Measurements from ENCODE around the gene MRPS18A.
"Not testable (repeated sequence)": the region's sequence is repeated elsewhere in the genome, so short reads cannot be mapped to it uniquely, and the experiment has no call there.

The MRPS18A gene

GRCh38 chr6:43670623-43670986 lies 17.0 kb downstream of the MRPS18A start:
- no peak for DNase-seq (ENCODE audit: low read depth)

- DNase-seq (ENCODE audit: low read depth) = no peak
Measured at GRCh38 chr6:43669922-43670622, 17.5 kb downstream of the MRPS18A start.

GRCh38 chr6:43669050-43669921 lies 18.3 kb downstream of the MRPS18A start:
- peak; percentile 64 for DNase-seq (ENCODE audit: low read depth)

- DNase-seq (ENCODE audit: low read depth) = peak; percentile 37
Measured at GRCh38 chr6:43668151-43669028, 19.2 kb downstream of the MRPS18A start.

- DNase-seq (ENCODE audit: low read depth) = peak; percentile 41
Measured at GRCh38 chr6:43667245-43668150, 20.1 kb downstream of the MRPS18A start.

GRCh38 chr6:43666196-43666920 lies 21.2 kb downstream of the MRPS18A start:
- DNase-seq (ENCODE audit: low read depth) = no peak

- DNase-seq (ENCODE audit: low read depth) = no peak
Measured at GRCh38 chr6:43665376-43665775, 22.2 kb downstream of the MRPS18A start.

GRCh38 chr6:43662948-43663347 lies 24.6 kb downstream of the MRPS18A start:
- not testable (repeated sequence) for DNase-seq (ENCODE audit: low read depth)

- DNase-seq (ENCODE audit: low read depth) = no peak
Measured at GRCh38 chr6:43658161-43658560, 29.4 kb downstream of the MRPS18A start.

GRCh38 chr6:43657221-43657802 lies 30.3 kb downstream of the MRPS18A start:
- DNase-seq (ENCODE audit: low read depth) = no peak

- not testable (repeated sequence) for DNase-seq (ENCODE audit: low read depth)
Measured at GRCh38 chr6:43652822-43653221, 34.8 kb downstream of the MRPS18A start.

- DNase-seq (ENCODE audit: low read depth) = no peak
Measured at GRCh38 chr6:43648248-43648647, 39.3 kb downstream of the MRPS18A start.

GRCh38 chr6:43647613-43648012 lies 40.0 kb downstream of the MRPS18A start:
- DNase-seq (ENCODE audit: low read depth) = no peak

- DNase-seq (ENCODE audit: low read depth) = no peak
Measured at GRCh38 chr6:43645613-43645964, 42.0 kb downstream of the MRPS18A start.

- peak; percentile 71 for DNase-seq (ENCODE audit: low read depth)
Measured at GRCh38 chr6:43644940-43645612, 42.5 kb downstream of the MRPS18A start, which contains the start of gene RSPH9. RSPH9 (plus strand) TSS chr6:43645036; CDS start chr6:43645099, 63 bp downstream.

- DNase-seq (ENCODE audit: low read depth) = no peak
Measured at GRCh38 chr6:43639984-43640800, 47.4 kb downstream of the MRPS18A start.

GRCh38 chr6:43636308-43636659 lies 51.3 kb downstream of the MRPS18A start:
- DNase-seq (ENCODE audit: low read depth) = no peak

GRCh38 chr6:43635387-43636307 lies 51.9 kb downstream of the MRPS18A start, which contains the start of gene MAD2L1BP:
MAD2L1BP (plus strand) TSS chr6:43635840; CDS start chr6:43635876, 36 bp downstream.
- DNase-seq (ENCODE audit: low read depth) = peak; percentile 65

Measured in amniotic epithelial cell (primary cell).